Adrenal gland (tissue), 12 donors: ENCODE data around the gene FARS2. TPM values are rescaled to one million over a fixed set of nuclear protein-coding genes. Genes with fewer than 3 reads are reported as not detected.

Experiments
- DNase-seq, 7 donors: peaks; one replicate each; pipeline ENCODE4 v3.0.0-alpha.2; 2019 to 2020
- H3K27ac ChIP-seq, 5 donors: fragments of 200-600 bp; sonication (generic) in 4 of 5; 1 replicate in 3 of 5; 2 replicates in 2 of 5; pipeline versions ENCODE4 v1.5.1 to v1.8.0; 2016 to 2020; ENCODE audit warnings: mild to moderate bottlenecking in 1 of 5
- H3K27me3 ChIP-seq: fragments of 200-600 bp; 2 replicates; pipeline ENCODE4 v1.8.0; 2021
- H3K36me3 ChIP-seq, 2 donors: fragments of 200-600 bp; replicated peaks in 1 of 2; 1 replicate in 1 of 2; 2 replicates in 1 of 2; pipeline versions ENCODE4 v1.5.1 to v1.8.0; 2018 to 2022
- H3K4me1 ChIP-seq, 2 donors: fragments of 200-600 bp; replicated peaks in 1 of 2; 1 replicate in 1 of 2; 2 replicates in 1 of 2; pipeline versions ENCODE4 v1.5.1 to v1.8.0; 2018 to 2021
- H3K4me3 ChIP-seq, 4 donors: fragments of 200-600 bp; sonication (generic) in 3 of 4; one replicate each; pipeline ENCODE4 v1.5.1; 2016 to 2018
- H3K9me3 ChIP-seq, 3 donors: fragments of 200-600 bp; sonication (generic) in 1 of 3; replicated peaks in 1 of 3; 1 replicate in 2 of 3; 2 replicates in 1 of 3; pipeline versions ENCODE4 v1.5.1 to v1.8.0; 2016 to 2021
- CTCF ChIP-seq, 6 experiments: fragments of 450-650 bp in 4 of 6; fragments of 200-600 bp in 2 of 6; sonication (generic) in 1 of 6; IDR thresholded peaks; 1 replicate in 5 of 6; 2 replicates in 1 of 6; pipeline versions ENCODE4 v1.5.1 to v1.8.0; 2016 to 2021; ENCODE audit warnings: antibody characterized with exemption in 6 of 6, mild to moderate bottlenecking in 2 of 6, moderate library complexity in 1 of 6
- POLR2A ChIP-seq, 2 donors: fragments of 450-650 bp; IDR thresholded peaks; one replicate each; pipeline ENCODE4 v1.6.1; 2017; ENCODE audit warnings: antibody characterized with exemption in 2 of 2, mild to moderate bottlenecking in 2 of 2, moderate library complexity in 1 of 2
- WGBS, 4 donors: extraction: QIAGEN DNeasy Blood & Tissue Kit in 2 of 4; methylation state at CpG; one replicate each; pipeline versions ENCODE4 v1.1.5 to v1.1.7; 2013 to 2017; 5-methylcytosine and 5-hydroxymethylcytosine counted together
- intact Hi-C, 2 donors: fragments of 100-400 bp; cut with DNase I; formaldehyde crosslinking; loops; one replicate each; pipeline versions ENCODE4 v1.14.1 to v1.15.0; 2022 to 2023
- polyA plus RNA-seq, 3 donors: library from polyadenylated mRNA; stranded (reverse); fragments of 200-250 nt in 2 of 3; fragments of 350-450 nt in 1 of 3; fragmentation: Illumina TruSeq in 1 of 3; extraction: RNeasy Lipid Tissue Mini Kit (QIAGEN cat#74804) in 1 of 3; gene quantifications; one replicate each; pipeline ENCODE4 v1.2.3, GENCODE V29; 2013 to 2014
- total RNA-seq, 9 donors: library from RNA; depleted of rRNA in 4 of 9; stranded (reverse); fragments of >200 nt in 4 of 9; fragments of 120-200 nt in 1 of 9; fragmentation: NEBNext Ultra II Directional in 1 of 9; extraction: Animal tissue kit (Norgen Biotek cat#: 25700) in 1 of 9; gene quantifications; one replicate each; pipeline versions ENCODE4 v1.1.0 to v1.2.4, GENCODE V29; 2013 to 2023
- donor health status: healthy with polysubstance abuse.
- donor health status: Bipolar disorder and iron deficiency.
- donor health status: DM: yes; HTN: yes; CAD: no.
- donor health status: DM: no; HTN: no; CAD: no.
- donor health status: DM: no; HTN: no; CAD: no.
- donor health status: DM: yes; HTN: yes; CAD: no.

Gene FARS2
- total and polyA plus RNA-seq, 12 donors: 7.2 to 55.2 (median 19.8) TPM

- intact Hi-C loops: no loop called here
- no peak for DNase-seq
- Histone ChIP-seq H3K27me3 (no peaks in the 10 kb centered on the region), H3K9me3 (no peaks in the 10 kb centered on the region), H3K4me1 (no peaks in the 10 kb centered on the region), H3K36me3 (no peaks in the 10 kb centered on the region), H3K4me3 (no peak overlapping the region), H3K27ac (no peak overlapping the region)
- WGBS, 4 donors: 89 to 96% (median 95%) methylated on average over 10 of the region's 10 CpGs
- TF ChIP-seq POLR2A (IDR thresholded peaks at IDR 0.05) (no peak), CTCF (IDR thresholded peaks at IDR 0.05) (no peak)
Observed at GRCh38 chr6:5497896-5498578, 236.7 kb downstream of the FARS2 start.

- TF ChIP-seq POLR2A (IDR thresholded peaks at IDR 0.05): no peak
- TF ChIP-seq CTCF (IDR thresholded peaks at IDR 0.05): no peak
- WGBS, 4 donors: 81 to 92% (median 88%) methylated on average over 1 of the region's 1 CpG
- H3K27ac ChIP-seq: no peak overlapping the region
- DNase-seq: no peak
- H3K4me3 ChIP-seq: no peak overlapping the region
- intact Hi-C loops: no loop called here
- no peaks in the 10 kb centered on the region for H3K4me1 ChIP-seq
- H3K27me3 ChIP-seq: no peaks in the 10 kb centered on the region
- H3K36me3 ChIP-seq: no peaks in the 10 kb centered on the region
- H3K9me3 ChIP-seq: no peaks in the 10 kb centered on the region
Observed at GRCh38 chr6:5498579-5498899, 237.2 kb downstream of the FARS2 start.

- no peak overlapping the region for H3K4me3 ChIP-seq
- H3K36me3 ChIP-seq: no peaks in the 10 kb centered on the region
- DNase-seq: no peak
- WGBS, 4 donors: 76 to 79% (median 78%) methylated on average over 6 of the region's 6 CpGs
- no peak for TF ChIP-seq POLR2A (IDR thresholded peaks at IDR 0.05)
- no peak for TF ChIP-seq CTCF (IDR thresholded peaks at IDR 0.05)
- H3K27ac ChIP-seq: no peak overlapping the region
- intact Hi-C loops: no loop called here
- H3K27me3 ChIP-seq: no peaks in the 10 kb centered on the region
- H3K4me1 ChIP-seq: no peaks in the 10 kb centered on the region
- no peaks in the 10 kb centered on the region for H3K9me3 ChIP-seq
Observed at GRCh38 chr6:5499644-5500306, 238.5 kb downstream of the FARS2 start.

- no peak for DNase-seq
- no peaks in the 10 kb centered on the region for H3K27me3 ChIP-seq
- intact Hi-C loops: no loop called here
- no peaks in the 10 kb centered on the region for H3K36me3 ChIP-seq
- no peak overlapping the region for H3K4me3 ChIP-seq
- H3K4me1 ChIP-seq: no peaks in the 10 kb centered on the region
- TF ChIP-seq CTCF (IDR thresholded peaks at IDR 0.05) (no peak), POLR2A (IDR thresholded peaks at IDR 0.05) (no peak)
- WGBS, 4 donors: 95 to 97% (median 96%) methylated on average over 3 of the region's 3 CpGs
- no peak overlapping the region for H3K27ac ChIP-seq
- no peaks in the 10 kb centered on the region for H3K9me3 ChIP-seq
Observed at GRCh38 chr6:5501837-5502236, 240.5 kb downstream of the FARS2 start.
